Esophagus muscularis mucosa (tissue), 4 donors: Measurements from ENCODE around the gene CPT1C.

Experiments
- CTCF ChIP-seq, 3 experiments: fragments of 200-600 bp in 2 of 3; fragments of 450-650 bp in 1 of 3; sonication (generic) in 2 of 3; IDR thresholded peaks; one replicate each; pipeline ENCODE4 v1.5.1; 2017 to 2019; ENCODE audit warnings: antibody characterized with exemption in 3 of 3, mild to moderate bottlenecking in 2 of 3, moderate library complexity in 1 of 3
- EP300 ChIP-seq: sonication (generic); formaldehyde crosslinking; IDR thresholded peaks from one replicate; pipeline ENCODE4 v1.6.1; 2017; ENCODE audit warnings: antibody characterized with exemption
- POLR2A ChIP-seq: fragments of 450-650 bp; IDR thresholded peaks from one replicate; pipeline ENCODE4 v1.6.1; 2017; ENCODE audit warnings: antibody characterized with exemption, moderate library complexity, mild to moderate bottlenecking, low read depth
- POLR2AphosphoS5 ChIP-seq, 2 donors: sonication (generic); formaldehyde crosslinking; IDR thresholded peaks; one replicate each; pipeline ENCODE4 v1.6.1; 2017; ENCODE audit warnings: antibody characterized with exemption in 2 of 2

- TF ChIP-seq CTCF (IDR thresholded peaks at IDR 0.05) (no peak), POLR2A (no peak), EP300 (no peak), POLR2AphosphoS5 (IDR thresholded peaks at IDR 0.05) (no peak)
Observed at GRCh38 chr19:49651820-49652550, 38.9 kb upstream of the CPT1C start.
